K562 (cell line): Measurements from ENCODE around the gene ZCCHC14. TPM values are rescaled to one million over a fixed set of nuclear protein-coding genes. Genes with fewer than 3 reads are reported as not detected.

ENCODE experiments used
- ATAC-seq: fragments of 200-7000 bp; cut with Tn5 transposase; 3 replicates; pipeline ENCODE4 v1.9.1; 2020; ENCODE audit warnings: moderate library complexity
- BruUV-seq: library from RNA; stranded (reverse); fragments of 400-500 nt; replicated peaks from 2 replicates; lab custom pipeline; 2021; lab: Mats Ljungman, UMichigan
- CTCF ChIA-PET: fragments of 300-600 bp; formaldehyde crosslinking; extraction: SDS; loops from one replicate; lab custom pipeline; 2021; ENCODE audit warnings: low intra/inter-chr PET ratio; lab: Yijun Ruan, JAX
- POLR2A ChIA-PET: fragments of 300-600, 350-650 bp; sonication (Branson Sonifier 250); formaldehyde crosslinking; extraction: SDS; loops from one replicate; lab custom pipeline; 2021; ENCODE audit warnings: antibody characterized with exemption, inconsistent platforms; lab: Yijun Ruan, JAX
- DNase-seq, 4 experiments: peaks; one replicate each; pipeline versions ENCODE4 v3.0.0 to v3.0.0-alpha.2; 2011 to 2018; ENCODE audit warnings: low spot score in 3 of 4, mixed read lengths in 3 of 4; ENCODE audit errors: extremely low read depth in 1 of 4
- FAIRE-seq: peaks from 2 replicates; lab custom pipeline; 2011; peaks lifted over from hg19 to GRCh38; lab: Jason Lieb, UNC
- H2AFZ ChIP-seq: 2 replicates; pipeline ENCODE4 v1.6.0; 2011; ENCODE audit warnings: low read depth, low read length, control low read depth, inconsistent platforms
- H3K27ac ChIP-seq: fragments of 200-600 bp; 3 replicates; pipeline ENCODE4 v1.8.0; 2011; ENCODE audit warnings: low read depth, mild to moderate bottlenecking, control low read depth, inconsistent platforms, low read length, moderate library complexity, mixed read lengths; ENCODE audit errors: extremely low read depth
- H3K27me3 ChIP-seq, 2 experiments: fragments of 300-600 bp in 1 of 2; 2 replicates in 1 of 2; 3 replicates in 1 of 2; pipeline versions ENCODE4 v1.6.0 to v1.8.0; 2011; ENCODE audit warnings: inconsistent platforms in 2 of 2, low read length in 2 of 2, mild to moderate bottlenecking in 1 of 2, mixed read lengths in 1 of 2, moderate library complexity in 1 of 2; ENCODE audit not compliant: control insufficient read depth in 2 of 2, insufficient read depth in 2 of 2
- H3K36me3 ChIP-seq: fragments of 300-600 bp; 3 replicates; pipeline ENCODE4 v1.8.0; 2011; ENCODE audit warnings: mild to moderate bottlenecking, low read length, inconsistent platforms; ENCODE audit not compliant: control insufficient read depth, insufficient read depth
- H3K4me1 ChIP-seq, 2 experiments: fragments of 200-600 bp in 1 of 2; replicated peaks in 1 of 2; 2 replicates in 1 of 2; 3 replicates in 1 of 2; pipeline versions ENCODE4 v1.5.1 to v1.8.0; 2011; ENCODE audit warnings: inconsistent platforms in 2 of 2, low read length in 2 of 2, mild to moderate bottlenecking in 1 of 2, mixed read lengths in 1 of 2, moderate library complexity in 1 of 2; ENCODE audit not compliant: control insufficient read depth in 2 of 2, insufficient read depth in 2 of 2
- H3K4me2 ChIP-seq: 2 replicates; pipeline ENCODE4 v1.6.1; 2011; ENCODE audit warnings: low read length, control low read depth, inconsistent platforms, mixed read lengths; ENCODE audit not compliant: insufficient read depth
- H3K4me3 ChIP-seq: fragments of 200-600 bp; sonication (generic), shearing (Covaris generic); 2 replicates; pipeline ENCODE4 v1.5.1; 2016; ENCODE audit warnings: control low read depth, inconsistent platforms
- H3K79me2 ChIP-seq: fragments of 200-600 bp; 3 replicates; pipeline ENCODE4 v1.8.0; 2011; ENCODE audit warnings: low read length, inconsistent platforms; ENCODE audit not compliant: control insufficient read depth, insufficient read depth
- H3K9ac ChIP-seq, 2 experiments: 2 replicates each; pipeline versions ENCODE4 v1.6.0 to v1.6.1; 2011; ENCODE audit warnings: low read depth in 2 of 2, low read length in 2 of 2, control low read depth in 1 of 2, inconsistent platforms in 1 of 2, mild to moderate bottlenecking in 1 of 2, mixed read lengths in 1 of 2; ENCODE audit not compliant: insufficient read depth in 1 of 2
- H3K9me1 ChIP-seq: one replicate; pipeline ENCODE4 v1.6.0; 2011; ENCODE audit warnings: inconsistent platforms, mild to moderate bottlenecking, low read length, moderate library complexity; ENCODE audit not compliant: control insufficient read depth, insufficient read depth
- H3K9me3 ChIP-seq: replicated peaks from 2 replicates; pipeline ENCODE4 v1.5.1; 2011; ENCODE audit warnings: low read depth, low read length, inconsistent platforms; ENCODE audit not compliant: control insufficient read depth, insufficient read depth
- H4K20me1 ChIP-seq: replicated peaks from 2 replicates; pipeline ENCODE4 v1.6.1; 2011; ENCODE audit warnings: low read length, inconsistent platforms, mixed read lengths; ENCODE audit not compliant: control insufficient read depth, insufficient read depth
- CBX1 ChIP-seq: sonication (generic); IDR thresholded peaks from 2 replicates; pipeline ENCODE4 v1.6.1; 2016; ENCODE audit warnings: antibody characterized with exemption, low read depth, mild to moderate bottlenecking
- CTBP1 ChIP-seq: fragments of 450-650 bp; IDR thresholded peaks from 2 replicates; pipeline ENCODE4 v1.6.1; 2016; ENCODE audit warnings: borderline replicate concordance
- CUX1 ChIP-seq: fragments of 200-800 bp; sonication (Bioruptor generic); IDR thresholded peaks from 2 replicates; pipeline ENCODE4 v1.6.1; 2016; ENCODE audit warnings: missing genetic modification characterization, missing compliant biosample characterization
- ETV6 ChIP-seq, 3 experiments: fragments of 150-350 bp in 1 of 3; sonication (generic) in 1 of 3; formaldehyde crosslinking in 1 of 3; IDR thresholded peaks; 2 replicates each; pipeline versions ENCODE4 v1.6.1 to v1.8.0; 2014 to 2022; ENCODE audit warnings: borderline replicate concordance in 2 of 3, low read depth in 2 of 3, antibody characterized with exemption in 1 of 3, low read length in 1 of 3, mild to moderate bottlenecking in 1 of 3, missing genetic modification reagents in 1 of 3
- FOS ChIP-seq: IDR thresholded peaks from 3 replicates; pipeline ENCODE4 v1.6.1; 2011; ENCODE audit not compliant: insufficient read length; ENCODE audit errors: extremely low read depth
- ILF3 ChIP-seq: fragments of 450-650 bp; IDR thresholded peaks from 2 replicates; pipeline ENCODE4 v1.6.1; 2018; ENCODE audit warnings: antibody characterized with exemption, mild to moderate bottlenecking, moderate library complexity, borderline replicate concordance
- JUNB ChIP-seq: fragments of 450-650 bp; formaldehyde crosslinking; conservative IDR thresholded peaks from 2 replicates; pipeline ENCODE4 v1.4.0; 2020; ENCODE audit warnings: mild to moderate bottlenecking
- KLF13 ChIP-seq: fragments of 450-650 bp; IDR thresholded peaks from 2 replicates; pipeline ENCODE4 v1.6.1; 2016; ENCODE audit warnings: missing genetic modification characterization, low read depth, mild to moderate bottlenecking, missing compliant biosample characterization, moderate library complexity, borderline replicate concordance
- NEUROD1 ChIP-seq: fragments of 150-350 bp; IDR thresholded peaks from 2 replicates; pipeline ENCODE4 v1.6.1; 2014; ENCODE audit warnings: borderline replicate concordance, low read length, low read depth; ENCODE audit not compliant: partially characterized antibody
- SMAD3 ChIP-seq: fragments of 450-650 bp; formaldehyde crosslinking; conservative IDR thresholded peaks from 2 replicates; pipeline ENCODE4 v1.4.0; 2020; ENCODE audit warnings: mild to moderate bottlenecking
- TCF15 ChIP-seq: fragments of 250-450 bp; sonication (Bioruptor Pico); IDR thresholded peaks from 2 replicates; pipeline ENCODE4 v1.8.0; 2022; ENCODE audit warnings: moderate library complexity, mild to moderate bottlenecking, inconsistent platforms
- TEAD1 ChIP-seq, 2 experiments: fragments of 450-650 bp in 1 of 2; sonication (generic) in 1 of 2; formaldehyde crosslinking; IDR thresholded peaks; 2 replicates each; pipeline versions ENCODE4 v1.4.0 to v1.8.0; 2020 to 2022; ENCODE audit warnings: mild to moderate bottlenecking in 2 of 2, missing genetic modification reagents in 1 of 2
- ZBTB49 ChIP-seq: sonication (generic); formaldehyde crosslinking; IDR thresholded peaks from 2 replicates; pipeline ENCODE4 v1.8.0; 2022; ENCODE audit warnings: missing genetic modification reagents, mild to moderate bottlenecking, borderline replicate concordance
- ZNF23 ChIP-seq: fragments of 250-450 bp; sonication (Bioruptor Pico); IDR thresholded peaks from 2 replicates; pipeline ENCODE4 v1.4.0; 2020; ENCODE audit warnings: mild to moderate bottlenecking
- WGBS: fragments of 100-300 bp; shearing (Covaris generic); methylation state at CpG from one replicate; pipeline ENCODE4 v1.1.6; 2016; ENCODE audit warnings: low coverage, mixed read lengths; ENCODE audit not compliant: insufficient coverage; ENCODE audit errors: missing lambda C conversion rate; 5-methylcytosine and 5-hydroxymethylcytosine counted together
- in situ Hi-C: fragments of 300-500 bp; cut with MboI; formaldehyde crosslinking; loops from 4 replicates; pipeline ENCODE4 v1.15.0; 2018; ENCODE audit warnings: inconsistent platforms, mixed read lengths
- intact Hi-C: fragments of 100-400 bp; cut with micrococcal nuclease; formaldehyde crosslinking; loops from 2 replicates; pipeline ENCODE4 v1.14.2; 2022
- polyA plus RNA-seq, 8 experiments: library from polyadenylated mRNA; depleted of rRNA in 4 of 8; stranded (reverse) in 5 of 8; unstranded in 3 of 8; fragments of >200 nt; fragmentation: Nextera tagmentation in 2 of 8; fragmentation: Illumina TruSeq in 1 of 8; extraction: Ambion mirVana in 2 of 8; extraction: Trizol in 1 of 8; gene quantifications; 2 replicates each; pipeline versions ENCODE4 v1.2.1 to v1.2.3, GENCODE V29; 2011 to 2014; ENCODE audit warnings: inconsistent platforms in 1 of 8, missing spikeins in 1 of 8
- total RNA-seq, 7 experiments: library from RNA; depleted of rRNA in 6 of 7; stranded (reverse); fragments of >200 nt in 6 of 7; fragmentation: Illumina TruSeq in 2 of 7; extraction: Trizol in 2 of 7; gene quantifications; 2 replicates each; pipeline versions ENCODE4 v1.2.1 to v1.2.3, GENCODE V29; 2011 to 2021; ENCODE audit warnings: low replicate concordance in 1 of 7

The ZCCHC14 gene
- total and polyA plus RNA-seq, 9 of the 15 experiments (the other 6 are each of a cell fraction or from before 2014, with no cell fraction given), result 1.5 to 12.4 (median 2.9) TPM

GRCh38 chr16:87359121-87359520, 133.7 kb downstream of the ZCCHC14 start:
- DNase-seq (no peak), ATAC-seq (no peak), FAIRE-seq (no peak)
- Histone ChIP-seq H3K79me2 (peaks cover 19% of the 10 kb centered on the region), H3K4me2 (no peak overlapping the region), H3K9me3 (no peaks in the 10 kb centered on the region), H3K27me3 (no peaks in the 10 kb centered on the region), H2AFZ (no peak overlapping the region), H3K36me3 (peaks cover 67% of the 10 kb centered on the region; the same call in 2 of the 3 replicates), H3K9ac (no peak overlapping the region), H3K27ac (no peak overlapping the region), H3K9me1 (peaks cover 2% of the 10 kb centered on the region), H4K20me1 (peaks cover 9% of the 10 kb centered on the region), H3K4me3 (no peak overlapping the region), H3K4me1 (peaks cover 8 to 9% of the 10 kb centered on the region in 2 experiments)
- no TSS peak for BruUV-seq
- ChIA-PET CTCF (no interaction called here), POLR2A (interaction anchor here (1.6 to 1.8 kb wide), 2 partner anchors 10 to 11 kb away, joined by 4 to 6 read pairs; no protein-coding TSS in a partner anchor)
- intact Hi-C loops (no loop called here), in situ Hi-C loops (no loop called here)
- 96% methylated on average over 7 of the region's 7 CpGs for WGBS
- no peak for TF ChIP-seq CTBP1
- TF ChIP-seq ZBTB49 (CRISPR knock-in tag), result no peak
- no peak for TF ChIP-seq FOS
- no peak for TF ChIP-seq KLF13 (tag)
- TF ChIP-seq TEAD1 (CRISPR knock-in tag; IDR thresholded peaks at IDR 0.05), result no peak
- no peak for TF ChIP-seq ETV6 (IDR thresholded peaks at IDR 0.05; ENCODE audit: borderline replicate concordance in 1 of 2, low read depth in 2 of 2, low read length in 1 of 2)
- no peak for TF ChIP-seq ETV6 (CRISPR knock-in tag; IDR thresholded peaks at IDR 0.05; ENCODE audit: borderline replicate concordance)
- TF ChIP-seq CUX1 (CRISPR knock-in tag), result no peak
- TF ChIP-seq NEUROD1, result no peak
- TF ChIP-seq TCF15 (CRISPR knock-in tag), result no peak
- no peak for TF ChIP-seq ILF3
- no peak for TF ChIP-seq SMAD3 (CRISPR knock-in tag)
- TF ChIP-seq JUNB (CRISPR knock-in tag), result no peak
- TF ChIP-seq ZNF23, result no peak
- TF ChIP-seq CBX1, result no peak
